K562 (cell line): ENCODE results near the gene SFT2D2. TPM values are rescaled to one million over a fixed set of nuclear protein-coding genes. Genes with fewer than 3 reads are reported as not detected.

Source experiments
- ATAC-seq: fragments of 200-7000 bp; cut with Tn5 transposase; 3 replicates; pipeline ENCODE4 v1.9.1; 2020; ENCODE audit warnings: moderate library complexity
- BruUV-seq: library from RNA; stranded (reverse); fragments of 400-500 nt; replicated peaks from 2 replicates; lab custom pipeline; 2021; lab: Mats Ljungman, UMichigan
- CTCF ChIA-PET: fragments of 300-600 bp; formaldehyde crosslinking; extraction: SDS; loops from one replicate; lab custom pipeline; 2021; ENCODE audit warnings: low intra/inter-chr PET ratio; lab: Yijun Ruan, JAX
- POLR2A ChIA-PET: fragments of 300-600, 350-650 bp; sonication (Branson Sonifier 250); formaldehyde crosslinking; extraction: SDS; loops from one replicate; lab custom pipeline; 2021; ENCODE audit warnings: antibody characterized with exemption, inconsistent platforms; lab: Yijun Ruan, JAX
- DNase-seq, 4 experiments: peaks; one replicate each; pipeline versions ENCODE4 v3.0.0 to v3.0.0-alpha.2; 2011 to 2018; ENCODE audit warnings: low spot score in 3 of 4, mixed read lengths in 3 of 4; ENCODE audit errors: extremely low read depth in 1 of 4
- FAIRE-seq: peaks from 2 replicates; lab custom pipeline; 2011; peaks lifted over from hg19 to GRCh38; lab: Jason Lieb, UNC
- H2AFZ ChIP-seq: 2 replicates; pipeline ENCODE4 v1.6.0; 2011; ENCODE audit warnings: low read depth, low read length, control low read depth, inconsistent platforms
- H3K27ac ChIP-seq: fragments of 200-600 bp; 3 replicates; pipeline ENCODE4 v1.8.0; 2011; ENCODE audit warnings: low read depth, mild to moderate bottlenecking, control low read depth, inconsistent platforms, low read length, moderate library complexity, mixed read lengths; ENCODE audit errors: extremely low read depth
- H3K27me3 ChIP-seq, 2 experiments: fragments of 300-600 bp in 1 of 2; 2 replicates in 1 of 2; 3 replicates in 1 of 2; pipeline versions ENCODE4 v1.6.0 to v1.8.0; 2011; ENCODE audit warnings: inconsistent platforms in 2 of 2, low read length in 2 of 2, mild to moderate bottlenecking in 1 of 2, mixed read lengths in 1 of 2, moderate library complexity in 1 of 2; ENCODE audit not compliant: control insufficient read depth in 2 of 2, insufficient read depth in 2 of 2
- H3K36me3 ChIP-seq: fragments of 300-600 bp; 3 replicates; pipeline ENCODE4 v1.8.0; 2011; ENCODE audit warnings: mild to moderate bottlenecking, low read length, inconsistent platforms; ENCODE audit not compliant: control insufficient read depth, insufficient read depth
- H3K4me1 ChIP-seq, 2 experiments: fragments of 200-600 bp in 1 of 2; replicated peaks in 1 of 2; 2 replicates in 1 of 2; 3 replicates in 1 of 2; pipeline versions ENCODE4 v1.5.1 to v1.8.0; 2011; ENCODE audit warnings: inconsistent platforms in 2 of 2, low read length in 2 of 2, mild to moderate bottlenecking in 1 of 2, mixed read lengths in 1 of 2, moderate library complexity in 1 of 2; ENCODE audit not compliant: control insufficient read depth in 2 of 2, insufficient read depth in 2 of 2
- H3K4me2 ChIP-seq: 2 replicates; pipeline ENCODE4 v1.6.1; 2011; ENCODE audit warnings: low read length, control low read depth, inconsistent platforms, mixed read lengths; ENCODE audit not compliant: insufficient read depth
- H3K4me3 ChIP-seq: fragments of 200-600 bp; sonication (generic), shearing (Covaris generic); 2 replicates; pipeline ENCODE4 v1.5.1; 2016; ENCODE audit warnings: control low read depth, inconsistent platforms
- H3K79me2 ChIP-seq: fragments of 200-600 bp; 3 replicates; pipeline ENCODE4 v1.8.0; 2011; ENCODE audit warnings: low read length, inconsistent platforms; ENCODE audit not compliant: control insufficient read depth, insufficient read depth
- H3K9ac ChIP-seq, 2 experiments: 2 replicates each; pipeline versions ENCODE4 v1.6.0 to v1.6.1; 2011; ENCODE audit warnings: low read depth in 2 of 2, low read length in 2 of 2, control low read depth in 1 of 2, inconsistent platforms in 1 of 2, mild to moderate bottlenecking in 1 of 2, mixed read lengths in 1 of 2; ENCODE audit not compliant: insufficient read depth in 1 of 2
- H3K9me1 ChIP-seq: one replicate; pipeline ENCODE4 v1.6.0; 2011; ENCODE audit warnings: inconsistent platforms, mild to moderate bottlenecking, low read length, moderate library complexity; ENCODE audit not compliant: control insufficient read depth, insufficient read depth
- H3K9me3 ChIP-seq: replicated peaks from 2 replicates; pipeline ENCODE4 v1.5.1; 2011; ENCODE audit warnings: low read depth, low read length, inconsistent platforms; ENCODE audit not compliant: control insufficient read depth, insufficient read depth
- H4K20me1 ChIP-seq: replicated peaks from 2 replicates; pipeline ENCODE4 v1.6.1; 2011; ENCODE audit warnings: low read length, inconsistent platforms, mixed read lengths; ENCODE audit not compliant: control insufficient read depth, insufficient read depth
- ARHGAP35 ChIP-seq: fragments of 450-650 bp; IDR thresholded peaks from 2 replicates; pipeline ENCODE4 v1.6.1; 2018; ENCODE audit not compliant: partially characterized antibody
- CREBBP ChIP-seq: IDR thresholded peaks from one replicate; pipeline ENCODE4 v1.6.1; 2012; ENCODE audit warnings: low read depth, mild to moderate bottlenecking, control low read depth, inconsistent platforms, low read length
- E2F8 ChIP-seq: fragments of 450-650 bp; IDR thresholded peaks from 2 replicates; pipeline ENCODE4 v1.7.1; 2018; ENCODE audit warnings: mild to moderate bottlenecking, low read depth; ENCODE audit not compliant: partially characterized antibody
- ELF1 ChIP-seq: fragments of 200-800 bp; sonication (Bioruptor generic); IDR thresholded peaks from 2 replicates; pipeline ENCODE4 v1.6.1; 2016; ENCODE audit warnings: missing genetic modification characterization, missing compliant biosample characterization
- ETV1 ChIP-seq: fragments of 450-650 bp; conservative IDR thresholded peaks from 2 replicates; pipeline ENCODE4 v1.6.1; 2016; ENCODE audit warnings: missing genetic modification characterization, control low read depth, low read depth, missing compliant biosample characterization
- MCM2 ChIP-seq: fragments of 450-650 bp; IDR thresholded peaks from 2 replicates; pipeline ENCODE4 v1.6.1; 2017; ENCODE audit warnings: low read depth, mild to moderate bottlenecking
- MECOM ChIP-seq: fragments of 250-450 bp; sonication (Bioruptor Pico); IDR thresholded peaks from 2 replicates; pipeline ENCODE4 v1.8.0; 2022; ENCODE audit warnings: inconsistent platforms
- PATZ1 ChIP-seq: fragments of 250-450 bp; sonication (Bioruptor Pico); IDR thresholded peaks from 2 replicates; pipeline ENCODE4 v1.5.0; 2020; ENCODE audit warnings: mild to moderate bottlenecking, borderline replicate concordance
- PTTG1 ChIP-seq: fragments of 450-650 bp; IDR thresholded peaks from 2 replicates; pipeline ENCODE4 v1.6.1; 2016; ENCODE audit warnings: low read depth, mild to moderate bottlenecking, missing genetic modification characterization, missing compliant biosample characterization
- SMAD2 ChIP-seq: fragments of 150-350 bp; IDR thresholded peaks from 2 replicates; pipeline ENCODE4 v1.6.1; 2014; ENCODE audit warnings: low read depth, mild to moderate bottlenecking, low read length
- SRSF3 ChIP-seq: fragments of 200-400 bp; formaldehyde crosslinking; IDR thresholded peaks from 2 replicates; pipeline ENCODE4 v1.6.1; 2016; ENCODE audit warnings: mild to moderate bottlenecking, low read length, moderate library complexity; ENCODE audit not compliant: insufficient read depth
- SRSF7 ChIP-seq: fragments of 200-400 bp; formaldehyde crosslinking; optimal IDR thresholded peaks from 2 replicates; pipeline ENCODE3; 2017; ENCODE audit warnings: mild to moderate bottlenecking, low read depth, low read length
- TSC22D4 ChIP-seq: fragments of 450-650 bp; IDR thresholded peaks from 2 replicates; pipeline ENCODE4 v1.6.1; 2016; ENCODE audit warnings: missing genetic modification characterization, missing biosample characterization, control low read depth
- U2AF2 ChIP-seq: fragments of 200-400 bp; formaldehyde crosslinking; optimal IDR thresholded peaks from 2 replicates; pipeline ENCODE3; 2017; ENCODE audit warnings: low read depth, mild to moderate bottlenecking, low read length
- ZNF175 ChIP-seq: fragments of 200-800 bp; sonication (Bioruptor generic); IDR thresholded peaks from 2 replicates; pipeline ENCODE4 v1.6.1; 2016; ENCODE audit warnings: low read depth, mild to moderate bottlenecking, missing genetic modification characterization, missing compliant biosample characterization
- ZNF589 ChIP-seq: fragments of 200-800 bp; sonication (Bioruptor generic); IDR thresholded peaks from 2 replicates; pipeline ENCODE4 v1.6.1; 2016; ENCODE audit warnings: low read depth, missing genetic modification characterization, missing compliant biosample characterization
- WGBS: fragments of 100-300 bp; shearing (Covaris generic); methylation state at CpG from one replicate; pipeline ENCODE4 v1.1.6; 2016; ENCODE audit warnings: low coverage, mixed read lengths; ENCODE audit not compliant: insufficient coverage; ENCODE audit errors: missing lambda C conversion rate; 5-methylcytosine and 5-hydroxymethylcytosine counted together
- in situ Hi-C: fragments of 300-500 bp; cut with MboI; formaldehyde crosslinking; loops from 4 replicates; pipeline ENCODE4 v1.15.0; 2018; ENCODE audit warnings: inconsistent platforms, mixed read lengths
- intact Hi-C: fragments of 100-400 bp; cut with micrococcal nuclease; formaldehyde crosslinking; loops from 2 replicates; pipeline ENCODE4 v1.14.2; 2022
- polyA plus RNA-seq, 8 experiments: library from polyadenylated mRNA; depleted of rRNA in 4 of 8; stranded (reverse) in 5 of 8; unstranded in 3 of 8; fragments of >200 nt; fragmentation: Nextera tagmentation in 2 of 8; fragmentation: Illumina TruSeq in 1 of 8; extraction: Ambion mirVana in 2 of 8; extraction: Trizol in 1 of 8; gene quantifications; 2 replicates each; pipeline versions ENCODE4 v1.2.1 to v1.2.3, GENCODE V29; 2011 to 2014; ENCODE audit warnings: inconsistent platforms in 1 of 8, missing spikeins in 1 of 8
- total RNA-seq, 7 experiments: library from RNA; depleted of rRNA in 6 of 7; stranded (reverse); fragments of >200 nt in 6 of 7; fragmentation: Illumina TruSeq in 2 of 7; extraction: Trizol in 2 of 7; gene quantifications; 2 replicates each; pipeline versions ENCODE4 v1.2.1 to v1.2.3, GENCODE V29; 2011 to 2021; ENCODE audit warnings: low replicate concordance in 1 of 7

The SFT2D2 gene
- total and polyA plus RNA-seq, 9 of the 15 experiments (the other 6 are each of a cell fraction or from before 2014, with no cell fraction given): 3.4 to 50.1 (median 21.6) TPM

- TF ChIP-seq PTTG1 (tag) (no peak), ETV1 (tag) (no peak), PATZ1 (no peak)
Observed at GRCh38 chr1:168230709-168231108, 4.9 kb downstream of the SFT2D2 start (continued).

- ATAC-seq (peak; percentile 99), FAIRE-seq (peak; percentile 88)
- intact Hi-C loops: loop anchor here (1.0 kb wide), 2 partner anchors 87 to 107 kb away; no protein-coding TSS in a partner anchor
- TF ChIP-seq E2F8 (no peak), CREBBP (no peak), ZNF589 (no peak), MCM2 (no peak), U2AF2 (no peak), MECOM (CRISPR knock-in tag) (no peak), ZNF175 (CRISPR knock-in tag) (no peak), SRSF7 (no peak), SMAD2 (no peak), TSC22D4 (tag) (no peak), ARHGAP35 (no peak), ELF1 (no peak), SRSF3 (no peak)
Observed at GRCh38 chr1:168234846-168235547, 9.2 kb downstream of the SFT2D2 start.

More at GRCh38 chr1:168234846-168235547, 9.2 kb downstream of the SFT2D2 start:
- no peaks in the 10 kb centered on the region for H3K4me1 ChIP-seq
- WGBS: 75% methylated on average over 8 of the region's 8 CpGs
- no peaks in the 10 kb centered on the region for H3K9me3 ChIP-seq
- ChIA-PET POLR2A (interaction anchor here (0.6 to 4.0 kb wide), 13 partner anchors 9 to 1236 kb away, joined by 3 to 32 read pairs (median 4); partner anchors contain the start of gene SFT2D2), CTCF (interaction anchor here (0.5 to 0.9 kb wide), 2 partner anchors 78 to 86 kb away, joined by 3 to 4 read pairs; no protein-coding TSS in a partner anchor)
- no TSS peak for BruUV-seq
- peak; percentile 67 to 78 (median 74) for DNase-seq
- no peak overlapping the region for H3K9ac ChIP-seq
- no peak overlapping the region for H2AFZ ChIP-seq
- peaks cover 26% of the 10 kb centered on the region for H3K79me2 ChIP-seq
- peaks cover 4% of the 10 kb centered on the region; the same call in 1 of the 2 replicates for H4K20me1 ChIP-seq
- H3K4me2 ChIP-seq: no peak overlapping the region
- H3K27ac ChIP-seq: no peak overlapping the region
- peaks cover 91% of the 10 kb centered on the region for H3K36me3 ChIP-seq
- H3K4me3 ChIP-seq: no peak overlapping the region
- in situ Hi-C loops: no loop called here
- no peaks in the 10 kb centered on the region for H3K9me1 ChIP-seq
- no peaks in the 10 kb centered on the region for H3K27me3 ChIP-seq
